Fibroblast of upper back skin (primary cell): ENCODE measurements around the gene ITFG1.
"Not testable (repeated sequence)": the region's sequence is repeated elsewhere in the genome, so short reads cannot be mapped to it uniquely, and the experiment has no call there.

Experiments
- DNase-seq: peaks from one replicate; pipeline ENCODE4 v3.0.0-alpha.2; 2013

The ITFG1 gene

DNA sequence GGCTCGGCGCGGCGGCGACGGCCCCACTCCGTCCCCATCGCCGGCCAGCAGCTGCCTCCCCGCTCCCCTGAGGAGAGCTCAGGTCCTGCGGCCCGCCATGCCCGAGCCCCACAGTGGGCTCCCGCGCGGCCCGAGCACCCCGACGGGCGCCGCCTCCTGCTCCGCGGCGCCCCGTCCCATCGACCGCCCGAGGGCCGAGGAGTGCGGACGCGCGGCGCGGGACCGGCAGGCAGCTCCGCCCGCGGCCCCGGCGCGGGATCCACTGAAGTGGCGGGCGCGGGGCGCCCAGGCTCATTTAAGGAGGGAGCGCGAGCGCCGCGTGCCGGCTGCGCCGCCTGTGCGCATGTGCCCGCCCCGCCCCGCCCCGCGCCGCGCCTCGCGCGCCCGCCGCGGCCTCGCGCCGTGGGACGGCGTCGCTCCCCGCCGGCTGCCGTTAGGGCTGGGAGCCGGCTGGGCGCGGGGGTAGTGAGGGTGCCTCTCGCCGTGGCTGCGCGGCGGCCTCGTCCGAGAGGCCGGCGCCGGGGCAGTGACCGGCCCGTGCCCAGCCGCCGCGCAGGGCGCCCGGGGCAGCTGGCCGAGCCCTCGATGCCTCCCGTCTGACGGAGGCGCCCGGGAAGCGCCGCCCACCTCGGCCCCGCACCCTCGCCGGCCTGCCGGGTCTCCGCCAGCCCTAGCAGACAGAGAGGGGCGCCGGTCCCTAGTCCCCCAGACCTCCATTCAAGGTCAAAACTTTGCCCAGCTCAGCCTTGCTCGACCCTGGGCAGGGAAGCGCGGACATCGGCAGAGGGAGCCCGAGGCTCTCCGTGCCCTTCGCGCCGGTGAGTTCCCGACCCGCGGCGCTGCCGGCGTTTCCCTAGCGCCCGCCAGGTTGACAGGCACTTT lies 316.9 kb downstream of the ITFG1 start, which contains the start of gene NETO2:
Gene NETO2 (minus strand): TSS at position 269 of the 882 bp plus-strand sequence. CDS start 333 bp downstream, outside the sequence.
- DNase-seq: peak; percentile 47

DNA sequence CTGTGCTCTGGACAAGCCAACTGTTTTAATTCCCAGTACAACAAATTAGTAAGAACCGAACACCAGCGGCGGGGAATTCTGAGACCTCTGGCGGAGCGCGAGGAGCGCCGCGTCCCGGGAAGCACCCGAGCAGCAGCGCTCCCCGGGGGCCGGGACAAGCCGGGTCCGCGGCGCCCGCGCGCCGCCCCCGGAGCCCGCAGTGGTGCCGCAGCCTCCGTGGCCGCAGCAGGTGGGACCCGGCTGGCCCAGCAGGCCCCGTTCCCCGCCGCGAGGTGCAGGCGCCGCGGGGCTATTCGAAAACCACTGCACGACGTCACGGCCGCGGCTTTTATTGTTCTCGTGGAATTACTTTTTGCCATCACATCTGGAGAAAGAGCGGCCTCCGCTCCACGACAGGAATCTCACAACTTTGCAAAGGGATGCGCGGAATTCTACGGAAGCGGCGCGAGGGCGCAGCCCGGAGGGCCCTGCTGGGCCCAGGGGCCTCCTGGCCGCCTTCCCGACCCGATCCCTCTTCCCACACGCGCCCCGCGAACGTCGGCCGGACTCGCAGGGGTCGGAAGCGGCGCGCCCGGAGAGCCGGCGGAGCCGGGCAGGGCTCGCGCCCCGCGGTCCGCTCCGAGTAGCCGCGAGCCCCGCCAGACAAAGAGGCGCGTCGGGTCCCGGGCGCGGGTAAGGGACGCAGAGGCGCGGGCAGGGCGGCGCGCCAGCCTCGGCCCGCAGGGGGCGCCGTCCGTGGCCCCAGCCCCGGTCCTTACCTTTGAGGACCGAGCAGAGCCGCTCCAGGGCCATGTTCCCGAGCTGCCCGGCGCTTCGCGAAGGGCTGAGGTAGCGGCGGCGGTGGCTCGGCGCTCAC lies 317.8 kb downstream of the ITFG1 start:
- peak; percentile 67 for DNase-seq

GRCh38 chr16:47142486-47142820 lies 318.4 kb downstream of the ITFG1 start:
- peak; percentile 27 for DNase-seq

GRCh38 chr16:47141773-47142485 lies 318.9 kb downstream of the ITFG1 start:
- peak; percentile 80 for DNase-seq

DNA sequence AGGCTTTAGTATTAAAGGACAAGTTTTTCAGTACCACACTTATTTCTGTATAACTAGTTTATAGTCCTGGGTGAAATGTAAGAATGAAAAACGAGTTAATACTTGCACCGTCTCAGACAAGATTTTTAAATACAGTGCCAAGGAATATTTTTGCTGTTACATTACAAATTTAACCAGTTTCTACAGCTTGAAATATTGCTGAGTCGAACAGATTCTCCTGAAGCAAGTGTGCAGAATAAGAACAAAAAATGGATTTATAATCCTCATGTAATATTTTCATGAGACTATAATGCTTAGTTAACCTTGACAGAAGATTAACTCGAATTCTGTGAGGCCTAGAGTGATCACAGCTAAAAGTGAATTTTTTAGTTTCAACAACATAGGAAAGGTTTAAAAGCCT lies 320.2 kb downstream of the ITFG1 start:
- DNase-seq: no peak

DNA sequence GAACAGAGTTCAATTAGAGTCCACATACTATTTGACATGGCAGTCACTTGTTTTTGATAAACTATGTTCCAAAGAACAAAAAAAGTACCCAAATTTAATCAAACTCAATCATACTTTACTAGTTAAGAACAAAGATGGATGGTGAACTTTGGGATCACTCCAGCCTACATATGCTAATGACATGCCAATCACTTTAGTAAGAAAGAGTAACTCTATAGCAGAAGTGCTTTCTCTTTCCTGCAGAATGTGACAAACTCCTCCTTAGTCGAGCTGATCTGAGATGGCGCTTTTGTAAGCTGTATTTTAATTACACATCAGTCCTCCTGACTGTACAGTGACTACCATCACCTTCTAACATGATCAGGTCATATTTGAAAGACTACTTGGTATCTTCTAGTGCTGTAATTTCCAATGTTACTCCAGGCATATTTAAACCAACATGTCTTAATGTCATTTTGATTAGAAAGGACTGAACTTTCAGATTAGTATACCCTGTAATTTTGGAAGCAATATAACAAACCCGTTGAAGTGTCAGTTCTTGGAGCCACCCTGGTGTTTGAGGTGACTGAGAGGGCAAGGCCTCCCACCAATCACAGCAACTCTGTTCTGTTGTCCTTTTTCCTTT lies 321.2 kb downstream of the ITFG1 start:
- peak; percentile 13 for DNase-seq

DNA sequence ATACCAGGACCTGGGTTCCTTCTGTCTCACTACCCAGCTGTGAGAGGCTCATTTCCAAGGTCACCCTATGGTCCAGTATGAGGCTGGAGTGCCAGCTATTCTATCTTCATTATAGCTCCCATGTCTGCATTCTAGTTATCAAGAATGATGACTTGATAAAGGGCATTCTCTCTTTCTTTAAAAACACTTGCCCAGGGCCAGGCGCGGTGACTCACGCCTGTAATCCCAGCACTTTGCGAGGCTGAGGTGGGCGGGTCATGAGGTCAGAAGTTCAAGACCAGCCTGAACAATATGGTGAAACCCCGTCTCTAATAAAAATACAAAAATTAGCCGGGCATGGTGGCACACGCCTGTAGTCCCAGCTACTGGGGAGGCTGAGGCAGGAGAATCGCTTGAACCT lies 322.9 kb downstream of the ITFG1 start:
- not testable (repeated sequence) for DNase-seq

DNA sequence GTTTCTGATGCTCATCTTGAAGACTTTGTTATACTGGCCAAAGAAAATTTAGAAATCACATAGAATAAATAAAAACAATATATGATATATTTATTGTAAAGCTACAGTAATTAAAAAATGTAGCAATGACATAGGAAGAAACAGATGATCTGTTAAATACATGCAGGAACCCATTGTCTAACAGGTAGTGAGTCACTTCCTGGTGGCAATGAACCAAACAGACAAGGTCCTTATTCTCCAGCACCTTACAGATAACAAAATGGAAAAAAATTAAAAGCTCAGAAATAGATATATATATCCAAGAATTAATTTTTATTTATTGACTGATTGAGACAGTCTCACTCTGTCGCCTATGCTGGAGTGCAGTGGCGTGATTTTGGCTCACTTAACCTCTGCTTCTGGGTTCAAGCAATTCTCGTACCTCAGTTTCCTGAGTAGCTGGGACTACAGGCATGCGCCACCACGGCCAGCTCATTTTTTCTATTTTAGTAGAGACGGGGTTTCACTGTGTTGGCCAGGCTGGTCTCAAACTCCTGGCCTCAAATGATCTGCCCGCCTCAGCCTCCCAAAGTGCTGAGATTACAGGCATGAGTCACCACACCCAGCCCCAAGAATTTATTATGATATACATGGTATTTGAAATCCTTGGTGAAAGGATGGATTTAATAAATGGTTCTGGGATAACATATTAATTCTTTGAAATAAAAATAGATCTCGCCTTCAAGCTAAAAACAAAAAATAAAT lies 324.6 kb downstream of the ITFG1 start:
- DNase-seq: peak; percentile 37

DNA sequence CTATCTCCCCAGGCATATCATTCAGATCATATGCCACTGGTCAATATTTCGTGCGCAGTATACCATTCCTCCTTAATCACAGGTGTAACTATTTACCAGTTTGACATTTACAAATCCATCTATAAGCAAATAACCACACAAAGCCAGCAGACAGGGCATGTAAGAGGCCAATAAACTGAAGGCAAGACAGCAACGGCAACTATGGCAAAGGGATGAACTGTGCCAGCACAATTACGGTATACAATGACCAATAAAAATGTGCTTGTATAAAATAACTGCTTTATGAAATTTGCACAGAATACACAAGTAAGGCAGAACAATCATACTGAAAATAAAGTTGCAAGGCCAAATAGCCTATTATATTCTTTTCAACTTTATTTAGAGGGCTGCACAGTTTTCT lies 326.3 kb downstream of the ITFG1 start:
- DNase-seq: no peak

- peak; percentile 28 for DNase-seq
These were observed 328.6 kb downstream of the ITFG1 start for GRCh38 chr16:47132308-47132707.

DNA sequence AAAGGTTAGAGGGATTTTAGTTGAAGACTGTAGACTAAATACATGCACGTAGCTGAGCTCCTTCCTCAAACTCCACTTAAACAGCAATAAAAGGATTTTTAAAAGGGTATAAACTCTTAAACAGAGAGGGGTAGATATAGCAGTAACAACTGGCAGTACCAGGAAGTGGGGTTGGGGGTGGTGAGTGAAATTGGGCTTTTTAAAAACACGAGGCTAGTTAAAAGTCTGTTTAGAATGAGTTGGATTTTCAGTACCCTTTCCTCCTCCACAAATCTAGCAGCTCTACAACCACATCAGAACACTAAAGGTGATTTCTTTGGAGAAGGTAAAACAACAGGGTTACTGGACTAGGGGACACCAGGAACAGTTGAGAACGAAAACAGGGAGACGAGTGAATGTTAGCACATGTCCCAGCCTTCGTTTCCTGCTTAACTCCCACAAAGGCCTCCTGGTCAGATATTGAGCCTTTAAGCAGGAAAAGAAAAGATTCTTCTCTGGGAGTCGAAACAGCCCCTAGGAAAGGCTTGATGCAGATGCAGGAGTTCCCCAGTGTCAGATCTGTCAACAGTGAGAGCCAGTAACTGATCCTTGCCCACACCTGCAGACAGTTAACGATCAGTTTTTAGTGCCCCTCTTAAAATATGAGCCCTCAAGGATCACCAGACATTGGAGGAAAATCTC lies 331.0 kb downstream of the ITFG1 start:
- DNase-seq: no peak

DNA sequence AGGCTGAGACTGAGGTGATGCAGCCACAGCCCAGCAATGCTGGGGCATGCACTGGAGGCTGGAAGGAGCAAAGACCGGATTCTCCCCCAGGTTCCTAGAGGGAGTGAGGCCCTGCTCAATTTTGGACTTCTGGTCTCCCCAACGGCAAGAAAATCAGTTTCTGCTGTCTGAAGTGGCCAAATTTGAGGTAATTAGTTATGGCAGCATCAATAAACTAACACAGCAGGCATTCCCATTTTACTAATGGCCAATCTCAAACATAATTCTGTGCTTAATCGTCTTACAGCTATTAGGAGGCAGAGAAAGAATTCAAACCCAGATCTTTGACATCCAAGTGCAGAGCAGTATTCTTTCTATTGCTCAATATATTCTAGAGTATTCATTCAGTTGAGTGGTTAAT lies 333.3 kb downstream of the ITFG1 start:
- no peak for DNase-seq

DNA sequence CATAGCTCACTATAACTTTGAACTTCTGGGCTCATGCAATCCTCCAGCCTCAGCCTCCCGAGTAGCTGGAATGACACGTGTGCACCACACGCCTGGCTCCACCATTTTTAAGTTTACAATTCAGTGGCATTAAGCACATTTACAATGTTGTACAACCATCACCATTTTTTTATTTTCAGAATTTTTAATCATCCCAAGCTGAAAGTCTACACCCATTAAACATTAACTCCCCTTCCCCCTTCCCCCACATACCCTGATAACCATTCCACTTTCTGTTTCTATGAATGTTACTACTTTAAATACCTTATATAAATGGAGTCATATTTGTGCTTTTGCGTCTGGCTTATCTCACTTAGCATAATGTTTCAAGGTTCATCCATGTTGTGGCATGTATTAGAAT lies 335.1 kb downstream of the ITFG1 start:
- DNase-seq: no peak

GRCh38 chr16:47113130-47113529 lies 347.7 kb downstream of the ITFG1 start:
- no peak for DNase-seq

DNA sequence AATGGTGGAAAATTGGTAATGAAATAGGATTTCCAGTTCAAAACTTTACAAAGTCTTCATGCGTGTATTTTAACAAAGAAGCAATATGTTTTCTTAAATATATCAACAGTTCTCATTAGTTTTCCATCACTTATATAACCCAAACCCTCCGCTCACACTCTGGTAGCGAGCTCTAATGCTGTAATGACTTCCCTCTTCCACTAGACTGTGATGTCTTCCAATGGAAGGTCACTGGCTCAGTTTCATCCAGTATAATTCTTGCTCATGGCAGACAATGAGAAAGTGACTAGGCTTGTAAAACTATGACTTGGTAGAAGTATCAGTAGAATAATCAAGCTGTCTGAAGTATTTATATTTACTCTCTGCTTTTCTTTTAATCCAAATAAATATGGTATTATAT lies 349.9 kb downstream of the ITFG1 start:
- DNase-seq: no peak

GRCh38 chr16:47109361-47109760 lies 351.5 kb downstream of the ITFG1 start:
- DNase-seq: no peak
